ENCODE results near the gene VTI1A.
A peak's percentile ranks its signal among the peaks of the same experiment; 100 is the strongest.
"Not testable (repeated sequence)": the region's sequence is repeated elsewhere in the genome, so short reads cannot be mapped to it uniquely, and the experiment has no call there.

Gene VTI1A

DNA sequence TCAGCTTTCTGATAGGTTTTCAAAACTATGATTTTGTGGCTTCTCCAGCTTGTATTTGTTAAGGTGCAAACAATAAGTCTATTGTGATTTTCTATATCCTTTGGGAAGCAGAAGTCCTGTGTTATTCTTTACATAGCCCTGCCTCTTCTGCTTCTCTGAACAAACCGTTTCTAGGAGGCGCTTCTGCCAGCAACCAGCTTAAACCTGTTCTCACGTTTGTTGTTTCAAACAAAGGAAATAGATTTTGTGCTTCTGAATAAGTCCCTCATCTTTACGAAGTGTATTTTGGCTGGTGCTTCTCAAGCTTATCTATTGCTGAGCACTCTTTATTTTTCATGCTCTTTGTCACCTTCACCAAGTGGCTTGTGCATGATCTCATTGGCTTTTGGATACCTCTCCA, 61.0 kb downstream of the VTI1A start:
- DNase-seq = no peak

DNA sequence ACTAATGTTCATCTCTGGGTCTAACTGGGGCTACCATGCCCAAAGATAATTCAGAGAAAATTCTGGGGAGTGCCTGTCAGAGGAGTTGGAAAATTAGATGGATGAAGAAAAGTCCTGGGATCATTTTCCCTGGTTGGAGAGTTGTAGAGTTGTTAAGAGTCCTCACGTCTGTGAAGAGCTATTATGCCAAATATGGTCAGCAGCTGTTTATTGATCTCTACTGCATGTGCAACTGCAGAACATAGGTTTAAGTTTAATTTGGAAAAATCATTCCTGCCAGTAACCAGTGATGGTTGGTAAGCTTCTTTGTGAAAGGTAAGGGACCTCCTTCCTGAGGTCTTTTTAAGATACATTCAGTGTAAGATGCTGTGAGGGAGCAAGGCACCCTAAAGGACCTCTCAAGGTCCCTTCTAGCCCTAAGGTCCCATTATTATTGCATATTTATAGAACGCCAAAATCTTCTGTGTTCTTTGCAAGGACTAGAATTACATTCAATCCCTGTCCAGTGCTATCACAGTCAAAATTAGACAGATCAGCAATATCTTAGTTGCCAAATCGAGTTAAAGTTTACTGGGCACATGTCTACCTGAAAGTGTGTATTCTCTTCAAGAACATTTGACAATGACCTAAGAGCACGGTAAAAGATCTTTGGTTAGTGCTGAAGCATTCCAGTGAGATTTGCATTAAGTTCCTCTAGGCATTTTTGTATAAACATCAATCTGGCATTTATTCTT, 62.7 kb downstream of the VTI1A start:
- DNase-seq = no peak

DNA sequence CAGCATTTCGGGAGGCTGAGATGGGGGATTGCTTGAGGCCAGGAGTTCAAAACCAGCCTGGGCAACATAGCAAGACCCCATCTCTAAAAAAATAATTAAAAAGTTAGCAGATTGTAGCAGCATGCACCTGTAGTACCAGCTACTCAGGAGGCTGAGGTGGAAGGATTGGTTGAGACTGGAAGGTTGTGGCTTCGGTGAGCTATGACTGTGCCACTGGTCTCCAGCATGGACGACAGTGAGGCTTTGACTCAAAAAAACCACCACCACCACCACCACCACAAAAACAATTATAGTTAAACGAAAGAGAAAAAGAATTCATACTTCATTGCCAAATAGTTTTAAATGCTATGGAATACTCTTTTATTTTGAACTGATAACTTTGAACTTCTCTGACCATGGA, 63.4 kb downstream of the VTI1A start:
- no peak for DNase-seq

DNA sequence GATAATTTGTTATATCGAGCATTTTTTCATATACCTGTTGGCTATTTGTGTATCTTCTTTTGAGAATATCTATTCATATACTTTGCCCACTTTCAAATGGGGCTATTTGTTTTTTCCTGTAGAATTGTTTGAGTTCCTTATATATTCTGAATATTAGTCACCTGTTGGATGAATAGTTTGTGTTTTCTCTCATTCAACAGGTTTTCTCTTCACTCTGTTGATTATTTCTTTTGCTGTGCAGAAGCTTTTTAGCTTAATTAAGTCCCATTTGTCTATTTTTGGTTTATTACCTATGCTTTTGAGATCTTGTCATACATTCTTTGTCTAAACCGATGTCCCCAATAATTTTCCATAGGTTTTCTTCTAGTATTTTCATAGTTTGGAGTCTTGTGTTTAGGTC, 65.3 kb downstream of the VTI1A start:
- no peak for DNase-seq

DNA sequence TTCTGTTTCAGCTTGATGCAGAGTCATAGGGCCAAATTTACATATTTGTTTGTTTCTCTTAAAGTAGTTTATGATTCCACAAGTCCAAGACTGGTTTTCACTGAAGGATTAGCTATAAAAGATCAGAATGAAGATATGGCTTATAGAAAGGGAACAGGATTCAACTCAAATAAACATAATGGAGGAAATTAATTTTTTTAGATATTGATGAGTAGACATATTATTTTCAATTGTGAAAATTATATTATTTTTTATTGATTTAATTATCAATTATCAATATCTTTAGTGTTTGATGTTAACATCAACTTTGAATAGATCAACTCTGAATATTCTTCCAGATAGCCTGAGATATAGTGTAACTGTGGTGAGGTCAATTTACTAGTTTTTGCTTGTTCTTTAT, 68.1 kb downstream of the VTI1A start:
- no peak for DNase-seq

DNA sequence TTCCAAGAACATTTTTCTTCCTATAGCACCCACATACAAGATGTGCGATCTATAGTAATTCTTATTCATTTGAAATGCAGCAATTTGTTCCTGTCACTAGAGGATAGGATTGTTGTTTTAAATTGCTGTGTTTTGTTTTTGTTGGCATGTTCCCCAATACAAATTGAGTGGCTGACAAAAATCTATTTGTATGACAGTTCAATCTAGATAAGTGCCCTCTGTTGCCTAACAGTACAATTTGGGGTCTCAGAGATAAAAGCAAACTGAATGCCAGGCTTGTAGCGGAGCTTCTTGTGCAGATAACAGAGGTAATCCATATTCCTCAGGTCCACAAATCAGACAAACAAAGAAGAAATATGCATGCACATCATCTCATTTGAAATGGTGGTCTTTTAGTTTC, 68.8 kb downstream of the VTI1A start:
- no peak for DNase-seq

DNA sequence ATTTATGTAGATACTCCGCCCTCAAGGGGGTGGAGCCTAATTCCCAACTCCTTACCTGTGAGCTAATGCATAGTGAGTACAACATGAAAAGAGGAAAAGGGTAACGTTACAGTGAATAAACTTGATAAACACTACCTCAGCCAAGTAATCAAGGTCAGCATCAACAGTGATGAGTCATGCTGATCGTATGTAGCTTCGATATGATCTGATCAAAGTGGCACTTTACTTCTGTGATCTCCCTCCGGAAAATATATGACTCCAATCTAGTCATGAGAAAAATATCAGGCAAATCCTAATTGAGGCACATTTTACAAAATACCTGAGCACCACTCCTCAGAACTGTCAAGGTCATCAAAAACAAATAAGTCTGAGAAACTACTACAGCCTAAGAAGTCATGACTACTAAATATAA, 70.4 kb downstream of the VTI1A start:
- DNase-seq = no peak

DNA sequence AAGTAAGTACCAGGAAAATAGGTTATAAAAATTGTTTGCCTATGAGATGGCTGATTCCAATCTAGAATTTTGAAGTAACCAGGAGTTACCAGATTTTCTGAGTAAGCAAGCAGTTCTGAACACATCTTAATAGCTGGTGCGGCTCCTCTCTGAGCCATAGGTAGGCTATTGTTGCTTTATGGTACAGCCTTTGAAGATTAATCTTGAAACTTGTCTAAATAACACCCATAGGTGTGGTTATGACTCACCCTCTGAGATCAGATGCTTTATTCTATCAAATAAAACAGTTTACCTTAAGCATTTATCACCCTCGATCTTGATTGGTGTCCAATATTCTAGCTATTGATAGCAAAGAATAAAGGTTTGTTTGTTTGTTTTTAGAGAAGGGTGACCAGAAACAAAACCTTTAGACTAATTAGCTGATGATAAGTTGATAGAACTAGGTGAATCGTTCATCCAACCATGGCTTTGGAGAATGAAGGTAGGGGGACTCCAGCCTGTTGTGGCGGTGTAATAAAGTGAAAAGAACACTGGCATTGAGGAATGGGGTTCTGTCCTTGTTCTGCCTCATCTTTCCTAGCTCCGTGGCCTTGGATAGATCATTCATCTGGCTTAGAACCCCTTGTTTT, 72.2 kb downstream of the VTI1A start:
- DNase-seq = no peak

DNA sequence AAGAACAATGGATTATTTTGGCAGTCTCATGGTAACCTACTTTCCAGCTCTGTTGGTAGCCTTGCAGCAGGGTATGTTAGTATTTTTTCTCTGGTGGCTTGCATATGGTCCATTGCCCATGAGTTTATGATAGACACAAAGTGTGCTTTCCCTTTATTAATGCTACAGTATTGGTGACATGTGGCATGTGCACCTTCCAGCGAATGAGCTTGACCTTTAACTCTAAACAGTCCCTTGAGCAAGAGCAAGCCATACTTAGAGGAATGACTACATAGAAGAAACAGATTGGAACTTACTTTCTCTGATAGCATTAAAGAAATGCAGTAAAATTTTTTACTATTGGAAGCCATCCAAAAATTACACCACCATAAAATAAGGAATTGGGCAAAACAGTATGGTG, 73.9 kb downstream of the VTI1A start:
- no peak for DNase-seq

DNA sequence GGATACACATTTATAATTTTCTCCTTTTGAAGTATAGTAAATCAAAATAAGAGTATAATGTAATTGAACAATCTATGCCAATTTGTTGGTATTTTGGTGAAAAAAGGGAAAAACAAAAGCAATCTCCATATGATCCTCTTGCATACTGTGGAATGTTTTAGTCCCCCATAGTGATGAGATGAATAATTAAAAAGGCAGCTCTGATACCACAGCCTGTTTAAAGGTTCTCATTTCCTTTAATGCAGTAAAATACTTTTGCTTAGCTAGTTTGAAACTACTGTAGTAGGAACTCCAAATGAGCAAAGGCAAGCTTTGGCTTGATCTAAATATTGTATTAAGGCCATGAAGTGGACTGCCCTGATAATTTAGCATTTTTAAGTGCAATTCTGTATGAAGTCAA, 77.6 kb downstream of the VTI1A start:
- DNase-seq = no peak

DNA sequence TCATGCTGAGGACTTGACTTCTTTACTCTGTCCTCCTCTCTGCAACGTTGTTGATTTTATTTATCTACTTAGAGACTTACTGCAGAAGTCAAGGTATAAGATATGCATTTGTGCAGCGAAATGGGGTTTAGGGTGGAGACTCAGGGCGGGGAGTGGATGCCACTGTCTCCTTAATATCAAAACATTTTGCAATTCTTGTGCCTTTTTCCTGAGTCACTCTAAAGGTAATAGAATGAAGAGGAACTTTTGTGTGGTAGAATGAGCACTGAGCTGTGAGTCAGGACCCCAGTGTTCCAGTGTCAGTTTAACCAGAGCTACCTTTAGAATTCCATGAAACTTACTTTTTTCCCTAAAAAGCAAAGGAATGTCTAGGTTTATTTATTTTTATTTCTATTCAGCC, 78.2 kb downstream of the VTI1A start:
- DNase-seq = no peak

DNA sequence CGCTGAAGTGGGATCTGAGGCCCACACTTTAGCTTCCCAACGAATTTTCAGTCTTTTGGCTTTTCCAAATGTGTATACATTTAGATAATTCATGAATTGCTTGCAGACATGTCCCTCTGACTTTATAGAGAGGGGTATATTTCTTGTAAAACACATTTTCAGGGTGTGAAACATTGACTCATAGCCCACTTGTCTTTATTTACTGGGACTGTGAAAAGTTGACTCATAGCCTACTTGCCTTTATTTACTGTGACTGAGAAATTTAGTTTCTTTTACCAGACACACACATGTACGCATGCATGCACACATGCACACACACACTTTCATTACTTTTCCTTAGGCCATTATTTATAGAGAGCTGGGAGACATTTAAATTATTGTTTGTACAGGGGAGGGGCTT, 79.1 kb downstream of the VTI1A start:
- no peak for DNase-seq

DNA sequence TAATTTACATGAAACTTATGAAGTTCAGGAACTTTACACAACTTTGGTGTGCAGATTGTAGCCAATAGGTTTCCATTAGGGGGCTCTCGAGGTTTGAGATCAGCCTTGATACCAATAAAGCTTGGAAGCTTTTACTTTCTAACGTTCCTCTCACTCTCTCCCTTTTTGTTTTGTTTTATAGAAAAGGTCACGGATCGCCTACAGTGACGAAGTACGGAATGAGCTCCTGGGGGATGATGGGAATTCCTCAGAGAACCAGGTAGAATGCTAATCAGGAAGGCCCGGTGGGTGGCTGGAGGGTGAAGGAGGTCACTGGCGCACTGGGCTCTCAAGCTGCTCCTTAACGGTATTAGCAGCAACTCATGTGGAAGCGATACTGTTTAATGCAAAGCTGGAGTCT, 79.9 kb downstream of the VTI1A start:
- peak; percentile 22 for DNase-seq

DNA sequence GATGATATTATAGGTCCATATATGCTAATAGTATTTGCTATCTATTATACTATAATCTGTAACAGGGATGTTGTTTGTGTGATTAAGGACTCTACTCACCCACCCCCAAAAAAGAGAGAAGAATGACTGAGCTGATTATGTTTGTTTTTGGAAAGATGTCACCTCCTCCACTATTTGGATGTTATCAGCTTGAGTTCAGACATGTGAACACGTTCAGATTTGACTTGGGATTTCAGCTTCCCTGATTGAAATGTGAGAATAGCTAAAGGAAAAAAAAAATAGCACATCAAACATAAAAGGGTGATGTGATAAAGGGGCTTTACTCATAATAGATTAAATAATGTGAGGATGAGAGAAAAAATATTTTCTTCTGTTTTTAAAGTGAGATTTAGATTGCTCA, 81.2 kb downstream of the VTI1A start:
- DNase-seq = no peak

DNA sequence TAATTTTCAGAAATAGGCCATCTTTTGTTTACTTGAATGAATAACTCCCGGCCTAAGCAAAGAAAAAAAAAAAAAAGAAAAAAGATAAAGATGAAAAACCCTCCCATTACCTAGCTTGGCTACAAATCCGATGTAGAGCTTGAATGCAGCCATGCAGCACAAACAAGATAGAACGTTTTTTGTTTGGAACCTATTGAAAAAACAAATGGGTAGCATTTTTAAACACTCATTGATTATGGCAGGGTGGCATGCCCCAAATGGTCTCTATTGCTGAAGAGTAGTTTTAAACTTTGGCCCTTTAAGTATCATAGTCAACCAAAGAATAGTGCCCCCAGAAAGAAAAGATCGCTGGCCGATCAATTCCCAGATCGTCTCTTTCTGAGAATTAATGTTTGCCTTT, 84.4 kb downstream of the VTI1A start:
- DNase-seq = no peak

DNA sequence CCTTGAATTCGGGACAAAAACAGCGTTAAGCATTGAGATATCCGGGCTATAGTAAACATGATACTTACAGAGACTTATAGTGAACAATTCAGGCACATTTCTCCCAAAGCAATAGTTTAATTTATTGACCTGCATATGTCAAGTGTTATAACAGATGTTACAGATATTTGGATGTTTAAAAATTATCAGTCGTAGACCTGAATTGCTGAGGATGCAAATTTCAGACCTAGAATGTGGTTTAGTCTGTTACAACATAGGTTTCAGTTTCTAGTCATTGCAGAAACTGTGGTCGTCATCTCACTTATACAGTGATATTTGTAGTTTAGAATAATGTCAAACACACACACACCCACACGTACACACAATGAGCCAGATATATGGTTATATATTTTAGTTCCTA, 85.2 kb downstream of the VTI1A start:
- no peak for DNase-seq

DNA sequence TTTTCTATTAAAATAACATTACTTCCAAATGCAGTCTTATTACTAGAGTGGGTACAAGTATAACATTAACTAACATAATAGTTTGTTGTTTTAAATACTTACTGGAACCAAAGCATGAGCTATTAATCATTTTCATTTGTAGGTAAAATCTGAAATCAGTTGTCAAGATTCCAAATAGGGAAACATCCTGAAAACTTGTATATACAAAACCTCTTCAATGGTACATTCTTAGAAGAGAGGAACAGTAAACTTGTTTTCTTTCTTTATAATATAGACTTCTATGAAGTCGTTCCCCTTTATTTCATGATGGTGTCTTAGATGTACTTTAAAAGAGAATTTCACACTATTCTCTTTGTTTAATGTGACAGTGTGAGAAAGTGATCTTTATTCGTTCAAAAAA, 85.9 kb downstream of the VTI1A start:
- no peak for DNase-seq

DNA sequence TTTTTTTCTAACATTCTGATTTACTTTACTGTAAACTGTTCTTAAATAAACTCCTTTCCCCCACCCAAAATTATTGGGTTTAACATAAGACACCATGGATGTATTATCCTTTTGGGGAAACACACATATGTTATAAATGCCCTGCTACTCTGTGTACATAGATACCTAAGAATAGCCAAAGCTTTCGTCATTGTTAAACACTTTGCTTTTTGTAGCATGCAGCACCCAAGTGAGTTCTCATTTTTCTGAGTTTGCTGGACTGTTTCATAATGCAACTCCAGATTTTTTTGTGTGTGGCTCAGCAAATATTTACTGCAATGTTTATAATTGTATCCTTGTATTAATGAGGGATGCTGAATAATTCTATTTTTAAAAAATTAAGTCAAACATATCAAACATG, 86.9 kb downstream of the VTI1A start:
- no peak for DNase-seq

DNA sequence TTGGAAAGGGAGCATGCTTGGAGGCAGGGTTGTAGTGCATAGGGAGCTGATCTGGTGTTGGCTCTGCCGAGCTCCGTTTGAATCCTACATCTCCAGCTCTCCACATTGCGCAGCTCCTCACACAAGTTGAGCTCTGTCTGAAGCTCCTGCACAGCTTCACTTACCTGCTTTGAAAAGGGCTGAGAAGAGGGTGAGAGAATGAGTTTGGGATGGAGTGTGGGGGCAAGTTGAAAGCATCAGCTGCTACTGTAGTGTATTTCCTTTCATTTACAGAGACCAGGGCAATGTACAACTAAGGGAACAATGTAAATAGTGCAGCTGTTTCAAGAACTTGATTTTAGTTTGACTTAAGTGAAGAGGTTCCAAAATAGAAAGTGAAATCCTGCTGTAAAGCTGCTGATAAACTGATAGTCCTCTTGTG, 88.5 kb downstream of the VTI1A start:
- peak; percentile 26 for DNase-seq

DNA sequence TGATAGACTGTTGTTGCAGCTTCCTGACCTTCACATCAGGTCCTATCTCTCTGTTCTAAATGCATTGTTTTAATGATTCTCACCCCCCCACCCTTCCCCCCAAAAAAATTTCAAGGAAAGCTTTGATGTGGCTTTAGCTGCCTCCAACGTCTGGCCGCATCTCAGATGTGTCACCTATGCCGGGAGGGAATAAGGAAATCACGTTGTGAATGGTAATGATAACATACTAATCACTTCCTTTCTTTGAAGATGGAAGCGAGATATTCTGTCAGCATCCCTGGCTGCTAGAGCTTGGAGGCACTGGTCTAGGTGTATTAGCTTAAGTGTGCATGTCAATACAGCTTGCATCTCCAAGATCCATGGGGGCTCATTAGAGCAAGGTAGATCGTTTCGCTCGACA, 89.6 kb downstream of the VTI1A start:
- no peak for DNase-seq

DNA sequence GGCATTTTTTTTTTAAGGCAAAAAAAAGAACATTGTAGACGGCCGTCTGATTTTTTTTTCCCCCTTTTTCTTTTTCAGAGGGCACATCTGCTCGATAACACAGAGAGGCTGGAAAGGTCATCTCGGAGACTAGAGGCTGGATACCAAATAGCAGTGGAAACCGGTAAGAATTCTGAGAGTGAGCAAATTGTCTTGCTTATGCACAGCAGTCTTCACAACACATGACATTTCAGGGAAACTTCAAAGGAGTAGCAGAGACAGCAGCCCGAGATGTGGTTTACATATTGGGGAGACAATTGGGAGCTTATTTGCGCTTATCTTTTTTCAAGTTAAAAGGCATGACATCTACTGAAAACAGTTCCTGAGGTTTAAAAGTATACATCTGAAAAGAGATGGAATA, 91.2 kb downstream of the VTI1A start:
- no peak for DNase-seq

DNA sequence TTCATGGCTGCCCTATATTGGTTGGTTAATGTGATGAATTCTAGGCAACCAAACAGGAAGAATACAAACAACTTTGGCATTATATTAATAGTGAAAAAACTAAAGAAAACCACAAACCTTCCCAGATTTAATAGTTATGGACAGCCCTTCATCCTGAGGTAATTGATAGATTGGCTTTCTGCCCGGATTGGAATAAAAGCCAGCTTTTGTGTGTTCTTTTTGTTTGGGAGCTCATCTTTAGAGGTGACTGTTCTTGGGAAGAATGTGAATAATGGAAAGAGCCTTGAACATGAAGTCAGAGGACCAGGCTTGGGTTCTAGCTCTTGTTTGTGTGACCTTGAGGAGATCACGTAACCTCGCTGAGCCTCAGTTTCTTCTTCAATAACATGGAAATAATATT, 92.3 kb downstream of the VTI1A start:
- no peak for DNase-seq

DNA sequence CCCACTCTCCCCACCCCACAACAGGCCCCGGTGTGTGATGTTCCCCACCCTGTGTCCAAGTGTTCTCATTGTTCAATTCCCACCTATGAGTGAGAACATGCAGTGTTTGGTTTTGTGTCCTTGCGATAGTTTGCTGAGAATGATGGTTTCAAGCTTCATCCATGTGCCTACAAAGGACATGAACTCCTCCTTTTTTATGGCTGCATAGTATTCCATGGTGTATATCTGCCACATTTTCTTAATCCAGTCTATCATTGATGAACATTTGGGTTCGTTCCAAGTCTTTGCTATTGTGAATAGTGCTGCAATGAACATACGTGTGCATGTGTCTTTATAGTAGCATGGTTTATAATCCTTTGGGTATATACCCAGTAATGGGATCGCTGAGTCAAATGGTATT, 95.8 kb downstream of the VTI1A start:
- not testable (repeated sequence) for DNase-seq

DNA sequence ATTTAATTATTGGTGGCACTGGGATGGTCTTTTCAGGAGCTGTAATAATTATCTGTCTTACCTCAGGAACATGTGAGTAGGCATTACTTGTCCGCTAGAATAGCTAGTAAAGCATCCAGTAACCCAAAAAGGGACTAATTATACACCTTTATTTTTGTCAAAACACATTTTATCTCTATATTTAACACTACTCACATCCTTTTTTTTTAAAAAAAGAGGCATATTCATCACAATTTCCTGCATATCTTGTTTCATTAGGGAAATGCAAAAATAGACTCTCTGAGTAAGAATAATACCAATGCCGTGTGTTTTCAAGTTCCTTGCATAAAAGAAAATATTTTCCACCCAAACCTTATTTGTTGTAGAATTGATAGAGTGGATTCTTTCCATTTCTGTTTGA, 99.5 kb downstream of the VTI1A start:
- no peak for DNase-seq
